Trophoblast cell (in vitro differentiated cells and primary cell): Measurements from ENCODE around the gene CHST11.

ENCODE experiments used
- DNase-seq, 2 donors: peaks; one replicate each; pipeline ENCODE4 v3.0.0-alpha.2; 2016
- H2AFZ ChIP-seq: 2 replicates; pipeline ENCODE4 v1.6.1; 2013; ENCODE audit warnings: low read length, moderate library complexity, mild to moderate bottlenecking; ENCODE audit not compliant: insufficient read depth, poor library complexity
- H2AK5ac ChIP-seq: 2 replicates; pipeline ENCODE4 v1.6.1; 2013; ENCODE audit warnings: mild to moderate bottlenecking, low read length
- H2BK120ac ChIP-seq: 2 replicates; pipeline ENCODE4 v1.6.1; 2013; ENCODE audit warnings: low read length, mild to moderate bottlenecking, moderate library complexity; ENCODE audit not compliant: insufficient read depth, poor library complexity
- H2BK12ac ChIP-seq: 2 replicates; pipeline ENCODE4 v1.6.1; 2013; ENCODE audit warnings: mild to moderate bottlenecking, low read length, moderate library complexity
- H2BK5ac ChIP-seq: 2 replicates; pipeline ENCODE4 v1.6.1; 2013; ENCODE audit warnings: low read length, low read depth, moderate library complexity, mild to moderate bottlenecking; ENCODE audit not compliant: poor library complexity
- H3K14ac ChIP-seq: 2 replicates; pipeline ENCODE4 v1.6.1; 2013; ENCODE audit warnings: mild to moderate bottlenecking, low read length
- H3K18ac ChIP-seq: 2 replicates; pipeline ENCODE4 v1.6.1; 2013; ENCODE audit warnings: mild to moderate bottlenecking, low read length
- H3K23ac ChIP-seq: 2 replicates; pipeline ENCODE4 v1.6.1; 2013; ENCODE audit warnings: low read length
- H3K27ac ChIP-seq: 2 replicates; pipeline ENCODE4 v1.5.1; 2013; ENCODE audit warnings: low read depth, mild to moderate bottlenecking, inconsistent platforms, low read length, moderate library complexity
- H3K27me3 ChIP-seq: 2 replicates; pipeline ENCODE4 v1.6.1; 2013; ENCODE audit warnings: inconsistent platforms, mild to moderate bottlenecking, low read length, moderate library complexity; ENCODE audit not compliant: insufficient read depth
- H3K36me3 ChIP-seq, 2 experiments: 1 replicate in 1 of 2; 2 replicates in 1 of 2; pipeline ENCODE4 v1.6.1; 2013; ENCODE audit warnings: low read length in 2 of 2, mild to moderate bottlenecking in 2 of 2, moderate library complexity in 1 of 2; ENCODE audit not compliant: insufficient read depth in 2 of 2, control insufficient read depth in 1 of 2
- H3K4ac ChIP-seq: 2 replicates; pipeline ENCODE4 v1.6.1; 2013; ENCODE audit warnings: low read depth, mild to moderate bottlenecking, low read length, moderate library complexity
- H3K4me1 ChIP-seq, 2 experiments: 1 replicate in 1 of 2; 2 replicates in 1 of 2; pipeline ENCODE4 v1.6.1; 2013; ENCODE audit warnings: low read length in 2 of 2, mild to moderate bottlenecking in 2 of 2, moderate library complexity in 1 of 2; ENCODE audit not compliant: insufficient read depth in 2 of 2, control insufficient read depth in 1 of 2
- H3K4me2 ChIP-seq: 2 replicates; pipeline ENCODE4 v1.6.1; 2013; ENCODE audit warnings: inconsistent platforms, mild to moderate bottlenecking, low read length, moderate library complexity
- H3K4me3 ChIP-seq: 2 replicates; pipeline ENCODE4 v1.5.1; 2013; ENCODE audit warnings: mild to moderate bottlenecking, low read depth, low read length, inconsistent platforms
- H3K79me1 ChIP-seq: one replicate; pipeline ENCODE4 v1.6.1; 2013; ENCODE audit warnings: low read length
- H3K79me2 ChIP-seq: 2 replicates; pipeline ENCODE4 v1.6.1; 2013; ENCODE audit warnings: low read length, mild to moderate bottlenecking; ENCODE audit not compliant: control insufficient read depth, insufficient read depth, poor library complexity
- H3K9ac ChIP-seq: 2 replicates; pipeline ENCODE4 v1.6.1; 2013; ENCODE audit warnings: mild to moderate bottlenecking, low read length
- H3K9me3 ChIP-seq: 2 replicates; pipeline ENCODE4 v1.6.1; 2013; ENCODE audit warnings: low read depth, mild to moderate bottlenecking, control low read depth, inconsistent platforms, low read length; ENCODE audit not compliant: insufficient read depth
- H4K12ac ChIP-seq: 2 replicates; pipeline ENCODE4 v1.6.1; 2013; ENCODE audit warnings: low read depth, mild to moderate bottlenecking, low read length, moderate library complexity
- H4K8ac ChIP-seq: 2 replicates; pipeline ENCODE4 v1.6.1; 2013; ENCODE audit warnings: low read depth, mild to moderate bottlenecking, low read length, moderate library complexity
- H4K91ac ChIP-seq: one replicate; pipeline ENCODE4 v1.6.1; 2013; ENCODE audit warnings: low read depth, mild to moderate bottlenecking, low read length, moderate library complexity
- WGBS: extraction: QIAGEN DNeasy Blood & Tissue Kit; methylation state at CpG from one replicate; pipeline ENCODE4 v1.1.7; 2013; ENCODE audit warnings: missing lambda C conversion rate; ENCODE audit not compliant: insufficient read length, insufficient coverage; ENCODE audit errors: extremely low coverage; 5-methylcytosine and 5-hydroxymethylcytosine counted together

Gene CHST11

DNA sequence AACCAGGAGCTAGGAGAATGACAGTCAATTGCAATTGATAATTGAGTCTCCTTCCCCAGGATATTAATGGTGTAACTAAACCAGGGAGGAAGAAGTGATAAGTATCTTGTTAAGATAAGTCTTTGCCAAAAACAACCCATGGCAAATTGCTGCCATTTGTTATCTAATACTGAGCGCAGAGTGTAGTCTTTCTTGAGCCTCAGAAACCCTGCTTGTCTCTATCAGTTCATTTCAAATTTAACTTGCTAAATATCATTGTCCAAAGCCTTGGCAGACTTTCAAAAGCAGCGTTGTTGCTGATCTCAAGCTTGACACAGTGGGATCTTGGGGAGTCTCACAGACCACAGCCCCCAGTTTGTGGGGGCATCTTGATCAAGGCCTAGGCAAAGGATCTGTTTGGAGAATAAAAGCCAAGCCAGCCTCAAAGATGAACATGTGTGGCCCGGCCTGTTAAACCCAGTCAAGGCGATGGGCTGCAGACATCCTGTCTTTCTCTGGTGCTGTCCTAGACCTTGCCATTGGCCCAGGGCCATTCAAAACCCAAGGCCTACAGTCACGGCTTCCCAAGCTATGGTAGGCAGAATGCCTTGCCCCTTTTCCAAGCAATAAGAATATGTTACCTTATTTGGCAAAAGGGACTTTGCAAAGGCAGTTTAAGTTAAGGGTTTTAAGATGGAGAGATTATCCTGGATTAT, 164.2 kb downstream of the CHST11 start:
- Histone ChIP-seq H3K79me2 (no peaks in the 10 kb centered on the region), H3K9ac (no peak overlapping the region), H3K79me1 (no peaks in the 10 kb centered on the region), H4K91ac (no peak overlapping the region), H3K36me3 (peaks cover 0 to 2% of the 10 kb centered on the region in 2 experiments), H3K4me3 (no peak overlapping the region), H3K27ac (no peak overlapping the region), H3K14ac (no peak overlapping the region), H2BK5ac (no peak overlapping the region), H3K4me1 (peaks cover 2 to 3% of the 10 kb centered on the region in 2 experiments), H2AK5ac (no peak overlapping the region), H3K27me3 (no peaks in the 10 kb centered on the region), H2BK12ac (no peak overlapping the region), H2AFZ (no peak overlapping the region), H3K4me2 (no peak overlapping the region), H3K18ac (no peak overlapping the region), H4K12ac (no peak overlapping the region), H2BK120ac (no peak overlapping the region), H3K4ac (no peak overlapping the region), H3K23ac (no peak overlapping the region), H3K9me3 (no peaks in the 10 kb centered on the region), H4K8ac (no peak overlapping the region)
- DNase-seq = no peak
- no CpG with 5 or more reads among the region's 5 CpGs for whole genome bisulfite sequencing

GRCh38 chr12:104622928-104623327, 166.2 kb downstream of the CHST11 start:
- Histone ChIP-seq H3K23ac (no peak overlapping the region), H2BK120ac (no peak overlapping the region), H3K79me2 (no peaks in the 10 kb centered on the region), H3K79me1 (no peaks in the 10 kb centered on the region), H3K4ac (no peak overlapping the region), H3K4me2 (no peak overlapping the region), H2BK5ac (no peak overlapping the region), H2AFZ (no peak overlapping the region), H4K91ac (no peak overlapping the region), H3K9me3 (no peaks in the 10 kb centered on the region), H3K18ac (no peak overlapping the region), H3K4me3 (no peak overlapping the region), H3K27me3 (no peaks in the 10 kb centered on the region), H2AK5ac (no peak overlapping the region), H4K8ac (no peak overlapping the region), H3K36me3 (peaks cover 0 to 2% of the 10 kb centered on the region in 2 experiments), H3K14ac (no peak overlapping the region), H3K4me1 (peaks cover 2 to 3% of the 10 kb centered on the region in 2 experiments), H2BK12ac (no peak overlapping the region), H3K27ac (no peak overlapping the region), H3K9ac (no peak overlapping the region), H4K12ac (no peak overlapping the region)
- whole genome bisulfite sequencing = no CpG with 5 or more reads among the region's 3 CpGs
- no peak for DNase-seq

DNA sequence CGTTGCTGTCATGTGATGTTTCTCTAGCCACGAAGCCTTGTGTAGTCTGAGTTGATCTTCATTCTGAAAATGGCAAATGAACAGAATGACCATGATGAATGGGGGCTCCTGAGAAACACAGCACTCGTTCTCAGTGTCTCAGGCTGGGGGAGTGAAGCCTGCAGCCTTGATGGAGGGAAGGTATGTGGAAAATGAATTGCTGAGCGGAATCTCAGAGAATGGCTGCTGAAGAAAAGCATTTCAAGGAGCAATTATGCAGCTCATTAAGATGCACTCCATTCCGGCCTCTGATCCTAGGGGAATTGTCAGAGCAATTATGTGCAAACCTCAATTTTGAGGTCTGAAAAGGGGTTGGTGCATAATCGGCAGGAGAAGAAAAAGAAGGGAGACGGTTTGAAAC, 167.1 kb downstream of the CHST11 start:
- H3K4me3 ChIP-seq = no peak overlapping the region
- H4K91ac ChIP-seq = no peak overlapping the region
- H3K27ac ChIP-seq = no peak overlapping the region
- no peaks in the 10 kb centered on the region for H3K79me2 ChIP-seq
- H3K9ac ChIP-seq = no peak overlapping the region
- peaks cover 0 to 2% of the 10 kb centered on the region in 2 experiments for H3K36me3 ChIP-seq
- no peak overlapping the region for H4K8ac ChIP-seq
- H3K18ac ChIP-seq = no peak overlapping the region
- no peaks in the 10 kb centered on the region for H3K9me3 ChIP-seq
- H3K79me1 ChIP-seq = no peaks in the 10 kb centered on the region
- no peak overlapping the region for H2BK120ac ChIP-seq
- no peak overlapping the region for H3K4ac ChIP-seq
- H2BK12ac ChIP-seq = no peak overlapping the region
- no peaks in the 10 kb centered on the region for H3K27me3 ChIP-seq
- H4K12ac ChIP-seq = no peak overlapping the region
- H3K4me1 ChIP-seq = peaks cover 2 to 3% of the 10 kb centered on the region in 2 experiments
- H2AFZ ChIP-seq = no peak overlapping the region
- WGBS = no CpG with 5 or more reads among the region's 7 CpGs
- no peak overlapping the region for H3K14ac ChIP-seq
- peak in 1 of 2 donors; percentile 55 for DNase-seq
- no peak overlapping the region for H2AK5ac ChIP-seq
- no peak overlapping the region for H3K4me2 ChIP-seq
- no peak overlapping the region for H3K23ac ChIP-seq
- H2BK5ac ChIP-seq = no peak overlapping the region

DNA sequence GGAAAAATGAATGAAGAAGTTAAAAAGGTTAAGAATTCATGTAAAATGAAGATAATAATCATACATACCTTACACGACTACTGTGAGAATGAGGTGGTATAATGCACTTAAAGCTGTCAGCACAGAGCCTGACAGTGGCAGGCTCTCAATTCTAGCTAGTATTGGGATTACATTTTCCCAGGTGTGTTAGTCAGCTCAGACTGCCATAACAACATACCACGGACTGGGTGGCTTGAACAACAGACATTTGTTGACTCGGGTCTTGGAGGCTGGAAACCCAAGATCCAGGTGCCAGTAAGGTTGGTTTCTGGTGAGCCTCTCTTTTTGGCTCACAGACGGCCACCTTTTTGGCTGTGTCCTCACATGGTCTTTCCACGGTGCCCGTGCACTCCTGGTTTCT, 167.8 kb downstream of the CHST11 start:
- Histone ChIP-seq H4K12ac (no peak overlapping the region), H2BK120ac (no peak overlapping the region)
- WGBS = no CpG with 5 or more reads among the region's 6 CpGs

More for the DNA sequence above, 167.8 kb downstream of the CHST11 start:
- Histone ChIP-seq H3K4me3 (no peak overlapping the region), H3K36me3 (peaks cover 0 to 2% of the 10 kb centered on the region in 2 experiments), H2AK5ac (no peak overlapping the region), H3K4me2 (no peak overlapping the region), H3K79me1 (no peaks in the 10 kb centered on the region), H3K4me1 (peaks cover 2 to 3% of the 10 kb centered on the region in 2 experiments), H4K91ac (no peak overlapping the region), H2BK5ac (no peak overlapping the region), H2BK12ac (no peak overlapping the region), H3K9me3 (no peaks in the 10 kb centered on the region), H2AFZ (no peak overlapping the region), H3K27ac (no peak overlapping the region), H4K8ac (no peak overlapping the region), H3K27me3 (no peaks in the 10 kb centered on the region), H3K79me2 (no peaks in the 10 kb centered on the region), H3K23ac (no peak overlapping the region), H3K14ac (no peak overlapping the region), H3K9ac (no peak overlapping the region), H3K18ac (no peak overlapping the region), H3K4ac (no peak overlapping the region)
- peak; percentile 19 to 61 for DNase-seq
